CD4-positive, alpha-beta T cell treated with Interleukin-12 subunit alpha and Interleukin-12 subunit beta, for 1 hour (primary cell): ENCODE data around the gene HABP4.

Experiments
- DNase-seq: peaks from one replicate; pipeline ENCODE4 v3.0.0-alpha.2; 2020

HABP4 gene

GRCh38 chr9:96524764-96525163 is 74.8 kb downstream of the HABP4 start:
- DNase-seq, result no peak

- no peak for DNase-seq
Observed at GRCh38 chr9:96532173-96532572, 82.2 kb downstream of the HABP4 start.

- DNase-seq, result no peak
Observed at GRCh38 chr9:96540106-96540505, 90.1 kb downstream of the HABP4 start.
